SK-N-SH treated with all-trans-retinoic acid at 6 μM for 48 hours (cell line): ENCODE results near the gene TSR1.

Experiments used
- ARNTL ChIP-seq: fragments of 450-650 bp; formaldehyde crosslinking; IDR thresholded peaks from 2 replicates; pipeline ENCODE4 v1.5.0; 2020; ENCODE audit warnings: low read depth, mild to moderate bottlenecking, moderate library complexity, borderline replicate concordance
- BACH2 ChIP-seq: fragments of 250-450 bp; sonication (Bioruptor Pico); IDR thresholded peaks from 2 replicates; pipeline ENCODE4 v1.9.0; 2021; ENCODE audit warnings: mild to moderate bottlenecking, borderline replicate concordance
- CSRNP3 ChIP-seq: fragments of 250-450 bp; sonication (Bioruptor Pico); IDR thresholded peaks from 2 replicates; pipeline ENCODE4 v1.5.1; 2021; ENCODE audit warnings: mild to moderate bottlenecking, moderate library complexity
- ESRRG ChIP-seq: fragments of 250-450 bp; sonication (Bioruptor Pico); IDR thresholded peaks from 2 replicates; pipeline ENCODE4 v1.6.1; 2021; ENCODE audit warnings: mild to moderate bottlenecking
- OSR1 ChIP-seq: fragments of 250-450 bp; sonication (Bioruptor Pico); IDR thresholded peaks from 2 replicates; pipeline ENCODE4 v1.8.0; 2022; ENCODE audit warnings: moderate library complexity, mild to moderate bottlenecking, inconsistent platforms
- PATZ1 ChIP-seq: fragments of 250-450 bp; sonication (Bioruptor Pico); IDR thresholded peaks from 2 replicates; pipeline ENCODE4 v1.8.0; 2020; ENCODE audit warnings: mild to moderate bottlenecking, moderate library complexity, borderline replicate concordance
- POU6F1 ChIP-seq: fragments of 250-450 bp; sonication (Bioruptor Pico); IDR thresholded peaks from 2 replicates; pipeline ENCODE4 v1.8.0; 2021; ENCODE audit warnings: low read depth, mild to moderate bottlenecking, moderate library complexity, borderline replicate concordance
- PPARA ChIP-seq: fragments of 250-450 bp; sonication (Bioruptor Pico); IDR thresholded peaks from 2 replicates; pipeline ENCODE4 v1.5.0; 2020; ENCODE audit warnings: mild to moderate bottlenecking, borderline replicate concordance
- ZNF70 ChIP-seq: fragments of 450-650 bp; formaldehyde crosslinking; IDR thresholded peaks from 2 replicates; pipeline ENCODE4 v1.5.0; 2020; ENCODE audit warnings: mild to moderate bottlenecking, moderate library complexity

GRCh38 chr17:2380950-2381649 lies 44.8 kb upstream of the TSR1 start:
- TF ChIP-seq ZNF70 (CRISPR knock-in tag) (no peak), PATZ1 (CRISPR knock-in tag) (no peak), BACH2 (CRISPR knock-in tag) (no peak), PPARA (CRISPR knock-in tag) (no peak), ARNTL (CRISPR knock-in tag) (no peak), OSR1 (CRISPR knock-in tag) (no peak), ESRRG (CRISPR knock-in tag) (0 out of 2 replicates have a peak, but pooled peaks have one; percentile 1), CSRNP3 (CRISPR knock-in tag) (no peak), POU6F1 (CRISPR knock-in tag) (no peak)
